ENCODE measurements around the gene INPP5K.
"Not testable (repeated sequence)": the region's sequence is repeated elsewhere in the genome, so short reads cannot be mapped to it uniquely, and the experiment has no call there.

Gene INPP5K

DNA sequence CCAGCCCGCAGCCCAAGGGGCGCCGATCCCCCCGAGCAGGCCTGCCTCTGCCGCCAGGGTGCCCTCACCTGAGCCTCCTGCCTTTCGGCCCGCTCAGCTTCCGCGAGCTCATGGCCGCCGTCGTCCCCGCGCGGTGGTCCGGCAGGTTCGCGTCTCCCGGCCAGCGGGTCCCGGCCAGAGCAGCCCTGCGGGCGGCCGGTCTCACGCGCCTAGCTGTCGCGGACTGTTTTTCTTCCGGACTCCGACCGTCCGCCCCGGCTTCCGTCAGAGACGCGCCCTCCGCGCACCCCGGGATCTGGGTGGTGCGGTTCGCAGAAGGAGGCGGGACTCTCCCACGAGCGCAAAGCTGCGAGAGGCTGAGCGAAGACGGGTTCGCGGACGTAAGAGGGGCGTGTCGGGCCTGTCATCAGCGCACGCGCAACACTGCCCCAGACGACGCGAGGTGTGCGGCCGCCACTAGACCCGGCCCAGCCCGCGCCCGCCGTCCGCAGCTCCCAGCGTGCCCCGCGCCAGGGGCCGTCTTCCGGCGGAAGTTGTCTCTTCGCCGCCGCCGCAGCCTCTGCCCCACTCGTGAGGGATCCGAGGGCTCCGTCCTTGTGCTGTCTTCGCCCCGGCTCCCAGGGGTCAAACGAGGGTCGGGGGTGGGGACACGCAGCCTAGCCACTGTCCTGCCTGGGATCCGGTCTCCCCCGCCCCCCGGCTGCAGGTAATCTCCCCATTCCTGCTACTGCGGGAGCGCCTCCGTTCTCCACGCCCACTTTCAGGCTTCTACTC is at the start of gene INPP5K:
Gene INPP5K, minus strand, starts transcription at position 225 of the 774 bp plus-strand sequence. Its CDS starts 113 bp downstream, at position 112.
- TF ChIP-seq, protein P1, sequence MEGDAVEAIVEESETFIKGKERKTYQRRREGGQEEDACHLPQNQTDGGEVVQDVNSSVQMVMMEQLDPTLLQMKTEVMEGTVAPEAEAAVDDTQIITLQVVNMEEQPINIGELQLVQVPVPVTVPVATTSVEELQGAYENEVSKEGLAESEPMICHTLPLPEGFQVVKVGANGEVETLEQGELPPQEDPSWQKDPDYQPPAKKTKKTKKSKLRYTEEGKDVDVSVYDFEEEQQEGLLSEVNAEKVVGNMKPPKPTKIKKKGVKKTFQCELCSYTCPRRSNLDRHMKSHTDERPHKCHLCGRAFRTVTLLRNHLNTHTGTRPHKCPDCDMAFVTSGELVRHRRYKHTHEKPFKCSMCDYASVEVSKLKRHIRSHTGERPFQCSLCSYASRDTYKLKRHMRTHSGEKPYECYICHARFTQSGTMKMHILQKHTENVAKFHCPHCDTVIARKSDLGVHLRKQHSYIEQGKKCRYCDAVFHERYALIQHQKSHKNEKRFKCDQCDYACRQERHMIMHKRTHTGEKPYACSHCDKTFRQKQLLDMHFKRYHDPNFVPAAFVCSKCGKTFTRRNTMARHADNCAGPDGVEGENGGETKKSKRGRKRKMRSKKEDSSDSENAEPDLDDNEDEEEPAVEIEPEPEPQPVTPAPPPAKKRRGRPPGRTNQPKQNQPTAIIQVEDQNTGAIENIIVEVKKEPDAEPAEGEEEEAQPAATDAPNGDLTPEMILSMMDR (IDR thresholded peaks at IDR 0.05; ENCODE audit: borderline replicate concordance, insufficient read depth, low read depth, low read length), result 0 out of 2 replicates have a peak, but pooled peaks have one; percentile 20
- peak within 1 kb of the TSS; percentile 87 for H3K4me3 ChIP-seq (ENCODE audit: low read depth, low read length)

DNA sequence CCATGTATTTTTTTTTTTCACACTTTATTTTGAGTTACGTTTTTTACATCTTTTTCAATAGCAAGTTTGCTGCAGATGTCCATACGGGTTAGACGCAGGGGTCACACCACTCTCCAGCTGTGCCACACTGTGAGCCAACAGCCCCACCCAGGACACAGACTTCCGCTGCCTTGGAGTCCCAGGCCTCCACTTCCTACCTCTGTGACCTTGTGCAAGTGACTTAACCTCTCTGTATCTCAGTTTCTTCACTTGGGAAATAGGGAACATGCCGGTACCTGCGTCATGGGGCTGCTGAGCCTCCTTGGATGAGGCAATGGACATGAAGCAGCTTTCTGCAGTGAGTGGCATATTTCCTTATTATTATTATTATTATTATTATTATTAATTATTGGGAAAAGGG is 49.5 kb upstream of the INPP5K start:
- no peak overlapping the region for H3K4me3 ChIP-seq (ENCODE audit: low read depth, low read length)
- TF ChIP-seq, protein P1 (IDR thresholded peaks at IDR 0.05; ENCODE audit: borderline replicate concordance, insufficient read depth, low read depth, low read length), result no peak

DNA sequence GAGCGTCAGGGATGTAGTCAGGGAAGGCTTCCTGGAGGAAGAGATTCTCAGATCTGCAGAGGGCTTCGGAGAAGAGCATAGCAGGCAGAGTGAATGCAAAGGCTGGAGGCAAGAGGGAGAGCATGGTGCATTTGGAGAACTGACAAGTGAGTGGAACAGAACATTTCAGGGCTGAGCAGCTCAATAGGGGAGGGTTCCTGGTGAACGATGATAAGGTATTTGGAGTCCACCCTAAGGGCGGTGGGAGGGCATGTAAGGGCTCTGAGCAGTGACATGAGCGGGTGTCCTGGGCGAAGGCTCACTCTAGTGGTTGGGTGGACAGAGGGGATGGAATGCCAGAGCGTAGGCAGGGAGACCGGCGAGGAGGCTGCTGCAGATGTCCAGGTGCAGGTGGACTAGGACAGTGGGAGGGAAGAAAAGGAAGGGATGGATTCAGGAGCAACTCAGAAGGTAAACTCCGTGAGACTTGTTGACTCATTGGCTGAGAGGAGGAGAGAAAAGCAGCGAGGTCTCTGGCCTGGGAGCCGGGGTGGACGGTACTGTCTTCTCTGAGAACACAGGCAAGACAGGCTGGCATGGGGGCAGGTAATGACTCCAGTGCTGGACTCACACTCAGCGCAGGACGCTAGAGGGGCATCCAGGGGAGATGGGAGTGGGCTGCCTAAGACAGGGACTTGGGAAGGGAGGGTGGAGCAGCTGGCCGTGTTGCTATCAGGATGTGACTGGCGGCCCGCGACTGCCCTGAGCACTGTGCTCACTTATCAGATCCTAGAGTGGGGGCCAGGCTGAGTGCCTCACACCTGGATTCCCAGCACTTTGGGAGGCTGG is 47.6 kb upstream of the INPP5K start:
- TF ChIP-seq, protein P1 (IDR thresholded peaks at IDR 0.05; ENCODE audit: borderline replicate concordance, insufficient read depth, low read depth, low read length), result no peak

DNA sequence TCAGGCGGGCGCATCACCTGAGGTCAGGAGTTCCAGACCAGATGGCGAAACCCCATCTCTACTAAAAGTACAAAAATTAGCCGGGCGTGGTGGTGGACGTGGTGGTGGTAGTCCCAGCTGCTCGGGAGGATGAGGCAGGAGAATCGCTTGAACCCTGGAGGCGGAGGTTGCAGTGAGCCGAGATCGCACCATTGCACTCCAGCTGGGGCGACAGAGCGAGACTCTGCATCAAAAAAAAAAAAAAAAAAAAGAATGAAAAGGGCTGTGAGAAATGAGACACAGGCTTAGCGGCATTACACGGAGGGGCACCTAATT is 47.0 kb upstream of the INPP5K start:
- not testable (repeated sequence) for H3K4me3 ChIP-seq (ENCODE audit: low read depth, low read length)

More for the DNA sequence above, 47.6 kb upstream of the INPP5K start:
- H3K4me3 ChIP-seq (ENCODE audit: low read depth, low read length), result no peak overlapping the region

DNA sequence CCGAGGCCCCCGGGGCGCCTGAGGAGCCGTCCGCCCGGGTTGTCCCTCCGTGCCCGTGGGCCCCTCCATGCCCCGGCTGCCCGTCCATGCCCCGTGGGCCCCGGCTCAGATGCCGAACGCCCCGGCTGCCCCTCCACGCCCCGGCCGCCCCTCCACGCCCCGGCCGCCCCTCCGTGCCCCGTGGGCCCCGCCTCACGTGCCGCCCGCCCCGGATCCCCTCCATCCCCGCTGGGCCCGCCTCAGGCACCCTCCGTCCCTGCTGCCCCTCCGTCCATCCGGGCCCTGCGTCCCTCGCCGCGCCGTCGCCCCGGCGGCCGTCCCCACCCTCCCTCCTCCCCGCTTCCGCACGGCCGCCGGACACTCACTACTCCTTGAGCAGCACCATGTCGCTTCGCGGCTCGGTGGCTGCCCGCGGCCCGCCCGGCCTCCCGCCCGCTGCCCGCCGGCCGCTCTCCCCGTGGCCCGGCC is 45.8 kb upstream of the INPP5K start:
- TF ChIP-seq, protein P1 (IDR thresholded peaks at IDR 0.05; ENCODE audit: borderline replicate concordance, insufficient read depth, low read depth, low read length), result no peak

DNA sequence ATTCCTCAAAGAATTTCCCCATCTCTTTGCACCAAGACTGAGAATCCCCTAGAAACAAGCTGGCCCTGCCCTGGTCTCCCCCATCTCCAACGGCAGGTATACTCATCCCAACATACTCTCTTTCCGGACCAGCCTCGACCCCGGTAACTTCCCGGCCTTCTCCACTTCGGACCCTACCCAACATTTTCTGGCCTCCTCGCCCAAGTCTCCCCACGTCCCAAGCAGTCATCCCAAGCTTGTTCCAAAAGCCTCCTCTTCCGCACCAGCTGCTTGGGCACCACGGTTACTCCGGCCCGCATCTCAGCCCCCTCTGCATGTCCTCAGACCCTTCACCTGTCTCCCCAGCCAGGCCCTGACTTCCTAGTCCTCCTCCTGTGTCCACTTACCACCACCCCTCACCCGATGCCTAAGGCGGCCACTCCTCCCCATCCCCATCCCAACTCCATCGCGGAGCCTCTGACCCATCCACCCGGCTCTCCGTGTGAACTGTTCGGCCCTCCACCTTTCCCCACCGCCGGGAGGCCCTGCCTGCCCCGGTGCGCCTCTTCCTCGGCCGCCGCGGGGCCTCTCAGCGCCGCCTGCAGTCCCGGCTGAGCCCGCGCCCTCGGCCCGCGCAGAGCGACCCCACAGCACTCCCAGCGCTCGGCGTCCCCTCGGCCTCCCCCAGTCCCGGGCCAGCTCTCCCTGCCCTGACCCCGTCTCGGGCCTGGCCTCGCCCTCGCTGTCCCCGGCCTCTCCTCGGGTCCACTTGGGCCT is 45.2 kb upstream of the INPP5K start:
- TF ChIP-seq, protein P1 (IDR thresholded peaks at IDR 0.05; ENCODE audit: borderline replicate concordance, insufficient read depth, low read depth, low read length), result peak; percentile 51; the same call in 1 of the 2 replicates
- H3K4me3 ChIP-seq (ENCODE audit: low read depth, low read length), result peak overlapping the region; percentile 88

More for the DNA sequence above, 45.8 kb upstream of the INPP5K start:
- H3K4me3 ChIP-seq (ENCODE audit: low read depth, low read length), result peak overlapping the region; percentile 88

DNA sequence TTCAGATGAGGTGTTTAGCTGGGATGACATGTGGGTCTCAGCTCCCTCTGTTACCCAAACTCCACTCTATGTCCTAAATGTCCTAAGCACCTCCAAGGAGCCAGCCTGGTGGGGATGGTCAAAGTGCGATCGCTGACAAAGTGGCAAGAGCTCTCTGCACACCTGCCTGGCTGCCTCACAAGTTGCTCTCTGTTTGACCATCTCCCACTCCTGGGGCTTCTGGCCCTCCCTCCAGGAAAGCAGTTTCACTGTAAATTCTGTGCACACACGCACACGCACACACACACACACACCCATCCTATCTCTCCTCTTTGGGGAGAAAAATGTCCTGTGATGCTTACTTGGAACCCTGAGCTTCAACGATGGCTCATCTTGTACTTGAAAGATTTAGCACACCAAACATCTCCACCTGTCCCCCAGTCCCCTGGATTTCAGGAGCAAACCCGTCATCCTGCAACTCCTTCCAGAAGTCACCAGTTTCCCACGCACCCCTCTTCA is 44.5 kb upstream of the INPP5K start:
- no peak overlapping the region for H3K4me3 ChIP-seq (ENCODE audit: low read depth, low read length)
- TF ChIP-seq, protein P1 (IDR thresholded peaks at IDR 0.05; ENCODE audit: borderline replicate concordance, insufficient read depth, low read depth, low read length), result no peak

Data from GM12875 (cell line).